IMR-90 (cell line): Measurements from ENCODE around the gene CFAP97D2. TPM values are rescaled to one million over a fixed set of nuclear protein-coding genes. Genes with fewer than 3 reads are reported as not detected.

ENCODE experiments used
- ATAC-seq: fragments of 200-7000 bp; cut with Tn5 transposase; 2 replicates; pipeline ENCODE4 v1.9.1; 2020; ENCODE audit warnings: low read depth, mild to moderate bottlenecking, moderate library complexity
- BruUV-seq: library from RNA; stranded (reverse); fragments of 400-500 nt; replicated peaks from 2 replicates; lab custom pipeline; 2021; lab: Mats Ljungman, UMichigan
- CTCF ChIA-PET: fragments of 300-600 bp; formaldehyde crosslinking; extraction: SDS; loops from one replicate; lab custom pipeline; 2021; ENCODE audit warnings: antibody characterized with exemption; lab: Yijun Ruan, JAX
- POLR2A ChIA-PET: fragments of 300-600 bp; sonication (Branson Sonifier 250); formaldehyde crosslinking; loops from one replicate; lab custom pipeline; 2022; ENCODE audit warnings: antibody characterized with exemption; ENCODE audit not compliant: unreplicated experiment; lab: Charles Lee
- DNase-seq: peaks from one replicate; pipeline ENCODE4 v3.0.0; 2013
- H2AFZ ChIP-seq: replicated peaks from 2 replicates; pipeline ENCODE3; 2013; ENCODE audit warnings: low read length, mild to moderate bottlenecking; ENCODE audit not compliant: poor library complexity
- H2AK5ac ChIP-seq: 2 replicates; pipeline ENCODE4 v1.6.1; 2013; ENCODE audit warnings: low read depth, low read length, inconsistent platforms
- H2AK9ac ChIP-seq: replicated peaks from 2 replicates; pipeline ENCODE3; 2013; ENCODE audit warnings: mild to moderate bottlenecking, low read depth, low read length, moderate library complexity; ENCODE audit not compliant: poor library complexity
- H2BK120ac ChIP-seq: 2 replicates; pipeline ENCODE4 v1.6.1; 2013; ENCODE audit warnings: low read depth, low read length, inconsistent platforms
- H2BK15ac ChIP-seq: 3 replicates; pipeline ENCODE4 v1.6.1; 2013; ENCODE audit warnings: low read depth, low read length, inconsistent platforms
- H2BK20ac ChIP-seq: 2 replicates; pipeline ENCODE4 v1.6.1; 2013; ENCODE audit warnings: low read depth, mild to moderate bottlenecking, inconsistent platforms, low read length, moderate library complexity
- H2BK5ac ChIP-seq: 2 replicates; pipeline ENCODE4 v1.6.1; 2013; ENCODE audit warnings: mild to moderate bottlenecking, low read depth, low read length, inconsistent platforms; ENCODE audit not compliant: poor library complexity, severe bottlenecking
- H3K14ac ChIP-seq: replicated peaks from 2 replicates; pipeline ENCODE4 v1.6.1; 2013; ENCODE audit warnings: low read depth, low read length, inconsistent platforms
- H3K18ac ChIP-seq: 2 replicates; pipeline ENCODE4 v1.6.1; 2013; ENCODE audit warnings: low read depth, low read length, control low read depth
- H3K23ac ChIP-seq: 2 replicates; pipeline ENCODE4 v1.6.1; 2013; ENCODE audit warnings: low read depth, low read length, inconsistent platforms
- H3K27ac ChIP-seq: 2 replicates; pipeline ENCODE4 v1.5.1; 2013; ENCODE audit warnings: mild to moderate bottlenecking, control low read depth, low read length; ENCODE audit not compliant: insufficient read depth
- H3K27me3 ChIP-seq: 2 replicates; pipeline ENCODE4 v1.6.1; 2013; ENCODE audit warnings: low read length; ENCODE audit not compliant: control insufficient read depth, insufficient read depth
- H3K36me3 ChIP-seq: 2 replicates; pipeline ENCODE4 v1.6.1; 2013; ENCODE audit warnings: low read length, mixed read lengths; ENCODE audit not compliant: control insufficient read depth, insufficient read depth
- H3K4ac ChIP-seq: 2 replicates; pipeline ENCODE4 v1.6.1; 2013; ENCODE audit warnings: low read depth, low read length, inconsistent platforms
- H3K4me1 ChIP-seq: 2 replicates; pipeline ENCODE4 v1.6.1; 2013; ENCODE audit warnings: low read length, mixed read lengths; ENCODE audit not compliant: control insufficient read depth, insufficient read depth
- H3K4me2 ChIP-seq: 2 replicates; pipeline ENCODE4 v1.6.1; 2013; ENCODE audit warnings: low read depth, mild to moderate bottlenecking, control low read depth, low read length, moderate library complexity
- H3K4me3 ChIP-seq: 2 replicates; pipeline ENCODE4 v1.5.1; 2013; ENCODE audit warnings: low read depth, mild to moderate bottlenecking, control low read depth, low read length, moderate library complexity; ENCODE audit not compliant: insufficient read depth
- H3K56ac ChIP-seq: 2 replicates; pipeline ENCODE4 v1.6.1; 2013; ENCODE audit warnings: low read length, inconsistent platforms; ENCODE audit not compliant: insufficient read depth; ENCODE audit errors: extremely low read depth
- H3K79me1 ChIP-seq, 2 experiments: 2 replicates each; pipeline ENCODE4 v1.6.1; 2013; ENCODE audit warnings: low read length in 2 of 2, inconsistent platforms in 1 of 2, low read depth in 1 of 2
- H3K9ac ChIP-seq: 2 replicates; pipeline ENCODE4 v1.6.1; 2013; ENCODE audit warnings: low read depth, low read length, control low read depth
- H3K9me1 ChIP-seq: 2 replicates; pipeline ENCODE4 v1.6.1; 2013; ENCODE audit warnings: low read length, inconsistent platforms; ENCODE audit not compliant: insufficient read depth
- H3K9me3 ChIP-seq: 2 replicates; pipeline ENCODE4 v1.6.1; 2013; ENCODE audit warnings: low read length; ENCODE audit not compliant: control insufficient read depth, insufficient read depth
- H4K20me1 ChIP-seq: 2 replicates; pipeline ENCODE4 v1.6.1; 2013; ENCODE audit warnings: low read length, inconsistent platforms; ENCODE audit not compliant: insufficient read depth
- H4K5ac ChIP-seq: 2 replicates; pipeline ENCODE4 v1.6.1; 2013; ENCODE audit warnings: mild to moderate bottlenecking, low read depth, low read length, control low read depth
- H4K8ac ChIP-seq, 2 experiments: 2 replicates each; pipeline ENCODE4 v1.6.1; 2013; ENCODE audit warnings: low read depth in 2 of 2, low read length in 2 of 2, control low read depth in 1 of 2, inconsistent platforms in 1 of 2
- H4K91ac ChIP-seq: 2 replicates; pipeline ENCODE4 v1.6.1; 2013; ENCODE audit warnings: low read depth, low read length, inconsistent platforms; ENCODE audit not compliant: insufficient read depth
- BHLHE40 ChIP-seq: fragments of 150-350 bp; IDR thresholded peaks from 2 replicates; pipeline ENCODE4 v1.6.1; 2016; ENCODE audit warnings: mild to moderate bottlenecking, low read depth, low read length
- CEBPB ChIP-seq: IDR thresholded peaks from 2 replicates; pipeline ENCODE4 v1.6.1; 2012; ENCODE audit warnings: low read depth, low read length, improper control_type of control experiment
- CHD1 ChIP-seq: IDR thresholded peaks from 2 replicates; pipeline ENCODE4 v1.6.1; 2012; ENCODE audit warnings: low read depth, low read length, improper control_type of control experiment
- CTCF ChIP-seq: conservative IDR thresholded peaks from 2 replicates; pipeline ENCODE4 v1.5.1; 2012; ENCODE audit warnings: mild to moderate bottlenecking, low read depth, low read length, improper control_type of control experiment
- ELK1 ChIP-seq: fragments of 150-350 bp; IDR thresholded peaks from 2 replicates; pipeline ENCODE4 v1.6.1; 2016; ENCODE audit warnings: low read depth, mild to moderate bottlenecking, low read length, moderate library complexity, borderline replicate concordance
- FOS ChIP-seq: fragments of 150-350 bp; IDR thresholded peaks from 2 replicates; pipeline ENCODE4 v1.6.1; 2016; ENCODE audit warnings: low read depth, low read length
- MAFK ChIP-seq: IDR thresholded peaks from 2 replicates; pipeline ENCODE4 v1.6.1; 2012; ENCODE audit warnings: low read depth, low read length, improper control_type of control experiment
- MAZ ChIP-seq: IDR thresholded peaks from 2 replicates; pipeline ENCODE4 v1.6.1; 2012; ENCODE audit warnings: low read depth, mild to moderate bottlenecking, low read length, improper control_type of control experiment, moderate library complexity, borderline replicate concordance
- MXI1 ChIP-seq: IDR thresholded peaks from 2 replicates; pipeline ENCODE4 v1.6.1; 2012; ENCODE audit warnings: low read depth, mild to moderate bottlenecking, low read length, moderate library complexity, borderline replicate concordance
- NFE2L2 ChIP-seq: fragments of 150-350 bp; IDR thresholded peaks from 2 replicates; pipeline ENCODE4 v1.6.1; 2016; ENCODE audit warnings: low read depth, mild to moderate bottlenecking, low read length
- POLR2A ChIP-seq: IDR thresholded peaks from 2 replicates; pipeline ENCODE4 v1.6.1; 2012; ENCODE audit warnings: mild to moderate bottlenecking, low read depth, low read length
- RAD21 ChIP-seq: IDR thresholded peaks from 2 replicates; pipeline ENCODE4 v1.6.1; 2012; ENCODE audit warnings: low read length, improper control_type of control experiment
- RCOR1 ChIP-seq: IDR thresholded peaks from 2 replicates; pipeline ENCODE4 v1.6.1; 2012; ENCODE audit warnings: mild to moderate bottlenecking, low read length, improper control_type of control experiment; ENCODE audit not compliant: insufficient replicate concordance
- RFX5 ChIP-seq: IDR thresholded peaks from 2 replicates; pipeline ENCODE4 v1.8.0; 2012; ENCODE audit warnings: low read depth, mild to moderate bottlenecking, low read length, moderate library complexity
- SMC3 ChIP-seq: fragments of 150-350 bp; IDR thresholded peaks from 2 replicates; pipeline ENCODE4 v1.6.1; 2016; ENCODE audit warnings: low read depth, mild to moderate bottlenecking, antibody characterized with exemption, low read length, moderate library complexity
- USF2 ChIP-seq: fragments of 150-350 bp; IDR thresholded peaks from 2 replicates; pipeline ENCODE4 v1.6.1; 2017; ENCODE audit warnings: mild to moderate bottlenecking, antibody characterized with exemption, low read length, low read depth
- whole genome bisulfite sequencing, 2 experiments: methylation state at CpG; one replicate each; pipeline versions ENCODE4 v1.1.5 to v1.1.7; 2013; ENCODE audit warnings: missing lambda C conversion rate in 2 of 2; ENCODE audit not compliant: insufficient read length in 1 of 2; ENCODE audit errors: extremely low coverage in 2 of 2; 5-methylcytosine and 5-hydroxymethylcytosine counted together
- dilution Hi-C: fragments of 300-500 bp; cut with HindIII; formaldehyde crosslinking; loops from one replicate; pipeline ENCODE4 v1.14.3; 2018; ENCODE audit warnings: low sequenced_read_pairs; ENCODE audit not compliant: unreplicated experiment
- in situ Hi-C: fragments of 300-500 bp; cut with MboI; formaldehyde crosslinking; loops from 3 replicates; pipeline ENCODE4 v1.14.3; 2019; ENCODE audit warnings: low sequenced_read_pairs, inconsistent platforms, mixed read lengths
- intact Hi-C: fragments of 100-400 bp; cut with micrococcal nuclease; formaldehyde crosslinking; loops from 2 replicates; pipeline ENCODE4 v1.10.0; 2022
- polyA plus RNA-seq, 3 experiments: library from polyadenylated mRNA; depleted of rRNA; stranded (reverse); fragments of >200 nt; gene quantifications; 2 replicates each; pipeline ENCODE4 v1.2.3, GENCODE V29; 2012; ENCODE audit warnings: low replicate concordance in 1 of 3
- total RNA-seq: library from RNA; depleted of rRNA; stranded (reverse); fragments of >200 nt; gene quantifications from 2 replicates; pipeline ENCODE4 v1.2.3, GENCODE V29; 2012

CFAP97D2 gene
- total and polyA plus RNA-seq, 2 of the 4 experiments (the other 2 are of a cell fraction), result not detected

- no TSS peak for BruUV-seq
- H3K9ac ChIP-seq, result no peak overlapping the region
- peaks cover 43% of the 10 kb centered on the region for H3K36me3 ChIP-seq
- H2BK5ac ChIP-seq, result no peak overlapping the region
- H4K5ac ChIP-seq, result no peak overlapping the region
- no CpG with 5 or more reads among the region's 1 CpG for WGBS, 2 experiments
- no peaks in the 10 kb centered on the region for H3K9me3 ChIP-seq
- H3K27me3 ChIP-seq, result no peaks in the 10 kb centered on the region
- no peak overlapping the region for H2AK5ac ChIP-seq
- H3K79me1 ChIP-seq, result peaks cover 35 to 50% of the 10 kb centered on the region in 2 experiments
- dilution Hi-C loops, result no loop called here
- H3K4ac ChIP-seq, result no peak overlapping the region
- H4K8ac ChIP-seq, result no peak overlapping the region
- H3K9me1 ChIP-seq, result no peaks in the 10 kb centered on the region
- TF ChIP-seq BHLHE40 (no peak), MXI1 (no peak), FOS (no peak), RFX5 (no peak), MAZ (no peak), USF2 (no peak), RCOR1 (no peak), NFE2L2 (no peak), SMC3 (no peak), CEBPB (no peak), POLR2A (no peak), ELK1 (no peak), CHD1 (no peak), MAFK (no peak), CTCF (no peak), RAD21 (no peak)
- no peak overlapping the region for H3K18ac ChIP-seq
- no peak overlapping the region for H3K56ac ChIP-seq
- H4K91ac ChIP-seq, result no peak overlapping the region
- intact Hi-C loops, result no loop called here
- in situ Hi-C loops, result no loop called here
- H2BK15ac ChIP-seq, result no peak overlapping the region
- ATAC-seq, result no peak
- H3K4me1 ChIP-seq, result peaks cover 2% of the 10 kb centered on the region; the same call in 1 of the 2 replicates
- no peaks in the 10 kb centered on the region; the same call in 1 of the 2 replicates for H4K20me1 ChIP-seq
- H3K4me2 ChIP-seq, result no peak overlapping the region
- no peak overlapping the region for H3K14ac ChIP-seq
- no peak overlapping the region for H2AK9ac ChIP-seq
- H3K27ac ChIP-seq, result no peak overlapping the region
- CTCF ChIA-PET, result interaction anchor here (0.6 kb wide), 1 partner anchor 213 kb away, joined by 4 read pairs; no protein-coding TSS in a partner anchor
- H2BK20ac ChIP-seq, result no peak overlapping the region
- POLR2A ChIA-PET, result no interaction called here
- no peak for DNase-seq
- no peak overlapping the region for H2BK120ac ChIP-seq
- no peak overlapping the region for H3K4me3 ChIP-seq
- no peak overlapping the region for H2AFZ ChIP-seq
- H3K23ac ChIP-seq, result no peak overlapping the region
Observed at GRCh38 chr13:114256547-114256946, 77.5 kb downstream of the CFAP97D2 start.
